CD14-positive monocyte (primary cell): ENCODE results near the gene SLX4. TPM values are rescaled to one million over a fixed set of nuclear protein-coding genes. Genes with fewer than 3 reads are reported as not detected.

ENCODE experiments used
- DNase-seq, 3 donors: peaks; one replicate each; pipeline ENCODE4 v3.0.0-alpha.2; 2011 to 2022
- H2AFZ ChIP-seq: 2 replicates; pipeline ENCODE4 v1.6.0; 2012; ENCODE audit warnings: mild to moderate bottlenecking, low read depth, low read length, inconsistent platforms; ENCODE audit not compliant: insufficient read depth, poor library complexity, severe bottlenecking
- H3K27ac ChIP-seq, 2 donors: 1 replicate in 1 of 2; 2 replicates in 1 of 2; pipeline ENCODE4 v1.5.1; 2012 to 2013; ENCODE audit warnings: low read length in 2 of 2, control low read depth in 1 of 2, inconsistent platforms in 1 of 2, low read depth in 1 of 2, mild to moderate bottlenecking in 1 of 2
- H3K27me3 ChIP-seq, 2 donors: one replicate each; pipeline versions ENCODE4 v1.6.0 to v1.6.1; 2011 to 2013; ENCODE audit warnings: low read length in 2 of 2; ENCODE audit not compliant: control insufficient read depth in 2 of 2, insufficient read depth in 2 of 2
- H3K36me3 ChIP-seq, 2 donors: replicated peaks in 1 of 2; 1 replicate in 1 of 2; 2 replicates in 1 of 2; pipeline versions ENCODE4 v1.5.1 to v1.6.1; 2012 to 2013; ENCODE audit warnings: low read length in 2 of 2, control low read depth in 1 of 2, inconsistent platforms in 1 of 2, mild to moderate bottlenecking in 1 of 2; ENCODE audit not compliant: insufficient read depth in 2 of 2, control insufficient read depth in 1 of 2
- H3K4me1 ChIP-seq, 2 donors: 1 replicate in 1 of 2; 2 replicates in 1 of 2; pipeline versions ENCODE4 v1.5.1 to v1.6.1; 2012 to 2013; ENCODE audit warnings: low read length in 2 of 2, control low read depth in 1 of 2, inconsistent platforms in 1 of 2, mild to moderate bottlenecking in 1 of 2, moderate library complexity in 1 of 2; ENCODE audit not compliant: insufficient read depth in 2 of 2, control insufficient read depth in 1 of 2
- H3K4me2 ChIP-seq: replicated peaks from 2 replicates; pipeline ENCODE3; 2012; ENCODE audit warnings: low read length, moderate library complexity, mild to moderate bottlenecking; ENCODE audit not compliant: poor library complexity, severe bottlenecking; ENCODE audit errors: extremely low read depth
- H3K4me3 ChIP-seq, 3 experiments: fragments of 200-600 bp in 1 of 3; sonication (generic) in 1 of 3; replicated peaks in 1 of 3; 1 replicate in 2 of 3; 2 replicates in 1 of 3; pipeline ENCODE4 v1.5.1; 2011 to 2013; ENCODE audit warnings: low read length in 3 of 3, mild to moderate bottlenecking in 3 of 3, control low read depth in 2 of 3, low read depth in 2 of 3, inconsistent platforms in 1 of 3, moderate library complexity in 1 of 3
- H3K79me2 ChIP-seq: 2 replicates; pipeline ENCODE4 v1.6.0; 2012; ENCODE audit warnings: mild to moderate bottlenecking, control low read depth, inconsistent platforms, low read length, moderate library complexity; ENCODE audit not compliant: insufficient read depth
- H3K9ac ChIP-seq: 2 replicates; pipeline ENCODE4 v1.6.0; 2017; ENCODE audit warnings: low read length, mild to moderate bottlenecking; ENCODE audit not compliant: insufficient read depth, poor library complexity, severe bottlenecking
- H3K9me3 ChIP-seq, 2 donors: replicated peaks in 1 of 2; 1 replicate in 1 of 2; 2 replicates in 1 of 2; pipeline versions ENCODE4 v1.5.1 to v1.6.1; 2012 to 2013; ENCODE audit warnings: low read length in 2 of 2, control low read depth in 1 of 2; ENCODE audit not compliant: control insufficient read depth in 1 of 2, insufficient read depth in 1 of 2
- H4K20me1 ChIP-seq: 2 replicates; pipeline ENCODE4 v1.6.0; 2012; ENCODE audit warnings: mild to moderate bottlenecking, low read length, control low read depth, moderate library complexity; ENCODE audit not compliant: insufficient read depth
- H3K27ac Mint-ChIP-seq, 7 donors: one replicate each; pipeline ENCODE4 v1.8.0; 2020; ENCODE audit warnings: mild to moderate bottlenecking in 7 of 7, mixed read lengths in 7 of 7, moderate library complexity in 6 of 7, inconsistent platforms in 2 of 7
- H3K27me3 Mint-ChIP-seq, 3 donors: one replicate each; pipeline ENCODE4 v1.8.0; 2021 to 2022; ENCODE audit warnings: low read depth in 3 of 3, mild to moderate bottlenecking in 3 of 3, mixed read lengths in 3 of 3, moderate library complexity in 3 of 3, inconsistent platforms in 1 of 3
- H3K36me3 Mint-ChIP-seq, 2 donors: one replicate each; pipeline ENCODE4 v1.8.0; 2020; ENCODE audit warnings: mixed read lengths in 2 of 2, inconsistent platforms in 1 of 2, mild to moderate bottlenecking in 1 of 2
- H3K4me1 Mint-ChIP-seq: one replicate; pipeline ENCODE4 v1.8.0; 2020; ENCODE audit warnings: mild to moderate bottlenecking, mixed read lengths
- H3K4me3 Mint-ChIP-seq, 2 donors: one replicate each; pipeline ENCODE4 v1.8.0; 2020; ENCODE audit warnings: mild to moderate bottlenecking in 2 of 2, mixed read lengths in 2 of 2, moderate library complexity in 1 of 2
- H3K9me3 Mint-ChIP-seq, 7 donors: one replicate each; pipeline ENCODE4 v1.8.0; 2020 to 2022; ENCODE audit warnings: mixed read lengths in 7 of 7, mild to moderate bottlenecking in 6 of 7, moderate library complexity in 6 of 7, inconsistent platforms in 2 of 7
- CTCF ChIP-seq: fragments of 200-600 bp; IDR thresholded peaks from one replicate; pipeline ENCODE4 v1.8.0; 2022; ENCODE audit warnings: antibody characterized with exemption, mild to moderate bottlenecking
- WGBS: methylation state at CpG from one replicate; pipeline ENCODE4 v1.1.5; 2013; ENCODE audit warnings: missing lambda C conversion rate; ENCODE audit not compliant: insufficient coverage; 5-methylcytosine and 5-hydroxymethylcytosine counted together
- intact Hi-C, 2 donors: fragments of 100-400 bp; cut with micrococcal nuclease; formaldehyde crosslinking; loops; one replicate each; pipeline versions ENCODE4 v1.15.0 to v1.15.1; 2023
- polyA plus RNA-seq, 3 donors: library from polyadenylated mRNA; depleted of rRNA in 1 of 3; unstranded in 2 of 3; stranded (reverse) in 1 of 3; fragments of 300-500 nt in 2 of 3; fragments of >200 nt in 1 of 3; fragmentation: Illumina TruSeq in 2 of 3; gene quantifications; 1 replicate in 2 of 3; 2 replicates in 1 of 3; pipeline ENCODE4 v1.2.3, GENCODE V29; 2012 to 2021

Gene SLX4
- polyA plus RNA-seq, 3 donors: 0.12 to 2.4 (median 0.71) TPM

- Histone ChIP-seq H3K79me2 (no peaks in the 10 kb centered on the region), H2AFZ (no peak overlapping the region), H3K9me3 (no peaks in the 10 kb centered on the region), H3K9ac (no peak overlapping the region), H3K27ac (no peak overlapping the region), H3K4me3 (no peak overlapping the region), H3K27me3 (no peaks in the 10 kb centered on the region), H4K20me1 (no peaks in the 10 kb centered on the region), H3K4me2 (no peak overlapping the region), H3K4me1 (peaks cover 23% of the 10 kb centered on the region in 2 donors), H3K36me3 (no peaks in the 10 kb centered on the region)
- no peak for DNase-seq
- Mint-ChIP-seq H3K4me3 (no peak overlapping the region), H3K27me3 (peaks cover 0 to 2% (median 0%) of the 10 kb centered on the region in 3 donors), H3K4me1 (peaks cover 20% of the 10 kb centered on the region), H3K36me3 (peaks cover 0 to 5% of the 10 kb centered on the region in 2 donors), H3K27ac (no peak overlapping the region), H3K9me3 (peaks cover 0 to 11% (median 2%) of the 10 kb centered on the region in 7 donors)
- no peak for TF ChIP-seq CTCF
- intact Hi-C loops: no loop called here
- 93% methylated on average over 6 of the region's 6 CpGs for WGBS
Observed at GRCh38 chr16:3550851-3551847, 60.3 kb downstream of the SLX4 start.

GRCh38 chr16:3549906-3550305 lies 61.5 kb downstream of the SLX4 start:
- Histone ChIP-seq H4K20me1 (no peaks in the 10 kb centered on the region), H3K4me1 (peaks cover 23% of the 10 kb centered on the region in 2 donors), H3K4me2 (no peak overlapping the region), H3K27ac (no peak overlapping the region), H3K4me3 (no peak overlapping the region), H3K27me3 (no peaks in the 10 kb centered on the region), H3K9me3 (no peaks in the 10 kb centered on the region), H3K79me2 (no peaks in the 10 kb centered on the region), H3K36me3 (no peaks in the 10 kb centered on the region), H2AFZ (no peak overlapping the region), H3K9ac (no peak overlapping the region)
- Mint-ChIP-seq H3K36me3 (peaks cover 0 to 5% of the 10 kb centered on the region in 2 donors), H3K27ac (no peak overlapping the region), H3K4me3 (no peak overlapping the region), H3K9me3 (peaks cover 0 to 11% (median 2%) of the 10 kb centered on the region in 7 donors), H3K4me1 (peaks cover 20% of the 10 kb centered on the region), H3K27me3 (peaks cover 0 to 2% (median 0%) of the 10 kb centered on the region in 3 donors)
- WGBS: 100% methylated on average over 1 of the region's 2 CpGs
- TF ChIP-seq CTCF: no peak
- intact Hi-C loops: no loop called here
- no peak for DNase-seq
